Naive B cell (primary cell): ENCODE measurements around the gene CAV3. TPM values are rescaled to one million over a fixed set of nuclear protein-coding genes. Genes with fewer than 3 reads are reported as not detected.

Experiments
- ATAC-seq, 2 donors: fragments of 150-1000 bp; cut with Tn5 transposase; 2 replicates each; pipeline ENCODE4 v1.10.0; 2021; ENCODE audit warnings: low read depth in 2 of 2, mild to moderate bottlenecking in 2 of 2, moderate library complexity in 2 of 2
- DNase-seq: peaks from one replicate; pipeline ENCODE4 v3.0.0; 2022
- H3K27ac Mint-ChIP-seq, 6 donors: one replicate each; pipeline ENCODE4 v1.8.0; 2020 to 2022; ENCODE audit warnings: mild to moderate bottlenecking in 6 of 6, mixed read lengths in 6 of 6, moderate library complexity in 5 of 6, inconsistent platforms in 2 of 6
- H3K27me3 Mint-ChIP-seq, 3 donors: one replicate each; pipeline ENCODE4 v1.8.0; 2021 to 2022; ENCODE audit warnings: mixed read lengths in 3 of 3, mild to moderate bottlenecking in 1 of 3
- H3K36me3 Mint-ChIP-seq, 2 donors: one replicate each; pipeline ENCODE4 v1.8.0; 2020 to 2022; ENCODE audit warnings: mixed read lengths in 2 of 2, inconsistent platforms in 1 of 2, mild to moderate bottlenecking in 1 of 2
- H3K4me1 Mint-ChIP-seq, 3 donors: one replicate each; pipeline ENCODE4 v1.8.0; 2020 to 2022; ENCODE audit warnings: mixed read lengths in 3 of 3, inconsistent platforms in 1 of 3, mild to moderate bottlenecking in 1 of 3, moderate library complexity in 1 of 3
- H3K4me3 Mint-ChIP-seq, 8 donors: one replicate each; pipeline ENCODE4 v1.8.0; 2020 to 2022; ENCODE audit warnings: mild to moderate bottlenecking in 8 of 8, mixed read lengths in 8 of 8, moderate library complexity in 8 of 8, inconsistent platforms in 2 of 8
- H3K9me3 Mint-ChIP-seq, 7 donors: one replicate each; pipeline ENCODE4 v1.8.0; 2020 to 2022; ENCODE audit warnings: mixed read lengths in 7 of 7, mild to moderate bottlenecking in 5 of 7, inconsistent platforms in 2 of 7, moderate library complexity in 1 of 7
- polyA plus RNA-seq, 6 donors: library from polyadenylated mRNA; unstranded; fragments of 300-500 nt; fragmentation: Illumina TruSeq; gene quantifications; one replicate each; pipeline ENCODE4 v1.2.3, GENCODE V29; 2021; ENCODE audit warnings: low read depth in 6 of 6

The CAV3 gene
- polyA plus RNA-seq, 6 donors from 2014 or later: 0.48 TPM; not detected in 5

DNA sequence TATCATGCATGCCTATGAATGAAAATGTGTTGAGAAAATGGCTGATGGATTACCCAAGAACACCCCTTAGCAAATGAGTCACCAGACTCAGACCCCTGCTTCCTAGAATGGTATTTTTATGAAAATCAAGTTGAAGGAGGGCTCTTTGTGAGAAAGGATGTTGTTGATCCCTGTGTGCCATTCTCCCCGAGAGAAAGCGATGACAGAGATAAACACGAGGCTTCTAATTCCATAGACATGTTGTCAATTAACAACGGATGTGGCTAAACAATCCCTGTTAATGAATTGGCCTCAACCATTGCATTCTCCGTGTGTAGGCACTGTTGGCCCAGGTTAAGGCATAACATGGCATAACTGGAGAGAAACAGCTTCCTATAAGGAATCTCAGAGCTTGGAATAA is 41.6 kb downstream of the CAV3 start:
- peaks cover 0 to 1% (median 0%) of the 10 kb centered on the region in 7 donors for H3K9me3 Mint-ChIP-seq
- ATAC-seq: no peak

GRCh38 chr3:8775602-8776001 is 42.0 kb downstream of the CAV3 start:
- no peak for DNase-seq
- no peaks in the 10 kb centered on the region for H3K36me3 Mint-ChIP-seq
- no peaks in the 10 kb centered on the region for H3K4me1 Mint-ChIP-seq
- H3K27ac Mint-ChIP-seq: no peak overlapping the region
- H3K27me3 Mint-ChIP-seq: peaks cover 14 to 32% (median 32%) of the 10 kb centered on the region in 3 donors
- H3K4me3 Mint-ChIP-seq: no peak overlapping the region
- peaks cover 0 to 1% (median 0%) of the 10 kb centered on the region in 7 donors for H3K9me3 Mint-ChIP-seq
- ATAC-seq: no peak

More for the DNA sequence above, 41.6 kb downstream of the CAV3 start:
- no peaks in the 10 kb centered on the region for H3K36me3 Mint-ChIP-seq
- no peaks in the 10 kb centered on the region for H3K4me1 Mint-ChIP-seq
- H3K27me3 Mint-ChIP-seq: peaks cover 15 to 34% (median 32%) of the 10 kb centered on the region in 3 donors
- no peak overlapping the region for H3K27ac Mint-ChIP-seq
- DNase-seq: no peak
- H3K4me3 Mint-ChIP-seq: no peak overlapping the region

DNA sequence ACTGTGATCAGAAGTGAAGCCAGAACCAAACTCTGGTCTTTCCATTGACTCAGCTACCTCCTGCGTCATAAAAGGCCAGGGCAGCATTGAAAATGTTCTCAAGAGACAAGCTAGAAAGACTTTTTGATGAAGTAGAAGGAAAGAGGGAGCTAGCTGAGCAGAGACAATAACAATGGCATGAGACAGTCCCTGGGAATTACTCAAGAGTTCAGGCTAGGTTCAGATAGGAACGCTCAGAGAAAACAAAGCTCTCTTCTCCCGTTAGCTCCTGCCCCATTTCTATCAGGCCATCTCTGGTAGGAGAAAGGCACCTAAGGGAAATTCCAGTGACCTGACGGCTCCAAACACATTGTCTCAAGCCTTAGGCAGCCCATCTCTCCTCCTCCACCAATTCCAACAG is 42.8 kb downstream of the CAV3 start:
- no peak for DNase-seq
- no peaks in the 10 kb centered on the region for H3K4me1 Mint-ChIP-seq
- no peaks in the 10 kb centered on the region for H3K36me3 Mint-ChIP-seq
- H3K4me3 Mint-ChIP-seq: no peak overlapping the region
- peaks cover 0 to 1% (median 0%) of the 10 kb centered on the region in 7 donors for H3K9me3 Mint-ChIP-seq
- no peak overlapping the region for H3K27ac Mint-ChIP-seq
- ATAC-seq: no peak
- H3K27me3 Mint-ChIP-seq: peaks cover 8 to 27% (median 25%) of the 10 kb centered on the region in 3 donors

GRCh38 chr3:8777201-8777977 is 43.8 kb downstream of the CAV3 start:
- no peaks in the 10 kb centered on the region for H3K4me1 Mint-ChIP-seq
- no peak for ATAC-seq
- no peak for DNase-seq
- H3K36me3 Mint-ChIP-seq: no peaks in the 10 kb centered on the region
- H3K27ac Mint-ChIP-seq: no peak overlapping the region
- H3K9me3 Mint-ChIP-seq: peaks cover 0 to 1% (median 0%) of the 10 kb centered on the region in 7 donors
- H3K4me3 Mint-ChIP-seq: no peak overlapping the region
- H3K27me3 Mint-ChIP-seq: peaks cover 4 to 27% (median 18%) of the 10 kb centered on the region in 3 donors

- no peak for ATAC-seq
- DNase-seq: no peak
- Mint-ChIP-seq H3K36me3 (no peaks in the 10 kb centered on the region), H3K4me3 (no peak overlapping the region), H3K9me3 (peaks cover 0 to 1% (median 0%) of the 10 kb centered on the region in 7 donors), H3K27ac (no peak overlapping the region), H3K27me3 (peaks cover 4 to 27% (median 18%) of the 10 kb centered on the region in 3 donors), H3K4me1 (no peaks in the 10 kb centered on the region)
Measured at GRCh38 chr3:8777978-8778267, 44.3 kb downstream of the CAV3 start.

DNA sequence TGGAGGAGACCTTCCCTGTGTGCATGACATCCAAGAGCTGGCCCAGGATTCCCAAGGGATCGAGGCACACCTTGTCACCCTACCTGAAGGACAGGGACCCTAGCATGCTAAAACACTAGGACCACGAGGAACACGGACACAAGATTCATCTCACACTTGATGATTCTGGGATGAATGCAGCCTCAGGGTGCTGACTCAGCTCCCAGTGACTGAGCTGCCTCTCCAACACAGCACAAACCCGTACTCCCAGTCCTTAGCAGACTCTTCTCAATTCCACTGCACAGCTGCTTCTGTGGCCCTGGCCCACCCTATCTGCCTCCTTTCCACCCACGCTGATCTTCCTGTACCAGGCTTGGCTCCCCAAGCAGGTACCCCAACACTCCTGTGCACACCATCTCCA is 44.9 kb downstream of the CAV3 start:
- Mint-ChIP-seq H3K27ac (peak overlapping the region in 1 of 6 donors; percentile 37), H3K4me1 (no peaks in the 10 kb centered on the region), H3K27me3 (peaks cover 4 to 27% (median 18%) of the 10 kb centered on the region in 3 donors), H3K4me3 (no peak overlapping the region), H3K36me3 (no peaks in the 10 kb centered on the region), H3K9me3 (peaks cover 0 to 1% (median 0%) of the 10 kb centered on the region in 7 donors)
- ATAC-seq (no peak), DNase-seq (no peak)

GRCh38 chr3:8780279-8780678 is 46.7 kb downstream of the CAV3 start:
- H3K27me3 Mint-ChIP-seq: peaks cover 4 to 26% (median 17%) of the 10 kb centered on the region in 3 donors
- no peaks in the 10 kb centered on the region for H3K36me3 Mint-ChIP-seq
- no peak overlapping the region for H3K27ac Mint-ChIP-seq
- no peak overlapping the region for H3K4me3 Mint-ChIP-seq
- H3K9me3 Mint-ChIP-seq: peaks cover 0 to 1% (median 0%) of the 10 kb centered on the region in 7 donors
- ATAC-seq (no peak), DNase-seq (no peak)
- H3K4me1 Mint-ChIP-seq: no peaks in the 10 kb centered on the region

DNA sequence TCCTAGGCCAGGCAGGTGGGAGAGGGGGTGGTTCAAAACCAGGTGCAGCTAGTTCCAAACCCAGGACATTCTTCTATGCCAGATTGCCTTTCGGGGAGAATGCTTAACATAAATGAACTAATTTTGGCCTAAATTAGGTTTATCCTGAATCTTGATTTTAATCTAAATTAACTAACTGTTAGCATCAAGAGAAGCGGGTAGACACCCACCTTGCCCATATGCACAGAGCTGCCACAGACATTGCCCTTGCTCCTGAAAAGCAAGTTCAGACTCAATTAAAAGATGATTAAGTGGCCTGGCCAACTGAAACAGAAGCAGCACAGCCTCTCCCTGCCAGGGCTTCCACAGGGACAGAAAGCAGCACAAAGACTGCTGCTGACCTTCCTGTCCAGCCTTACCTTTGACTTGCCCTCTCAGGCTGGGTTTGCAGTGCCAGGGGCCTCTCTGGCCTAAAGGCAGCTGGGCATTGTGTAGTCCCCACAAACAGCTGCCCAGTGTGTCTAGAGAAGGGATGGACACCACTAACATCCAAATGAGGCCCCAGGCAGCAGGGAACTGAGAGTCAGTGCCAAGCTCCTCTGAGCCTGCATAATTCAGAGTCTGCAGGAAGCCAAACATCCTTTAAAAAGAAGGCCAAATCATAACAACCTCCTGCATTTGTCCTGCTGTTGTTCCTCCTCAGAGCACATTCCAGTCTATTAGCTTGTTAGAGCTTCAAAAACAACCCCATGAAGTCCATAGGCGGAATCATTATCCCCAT is 51.3 kb downstream of the CAV3 start:
- no peak for DNase-seq
- Mint-ChIP-seq H3K4me3 (no peak overlapping the region), H3K9me3 (peaks cover 4 to 17% (median 7%) of the 10 kb centered on the region in 7 donors), H3K27me3 (no peaks in the 10 kb centered on the region), H3K27ac (no peak overlapping the region), H3K4me1 (no peaks in the 10 kb centered on the region), H3K36me3 (peaks cover 10 to 11% of the 10 kb centered on the region in 2 donors)
- ATAC-seq: no peak

DNA sequence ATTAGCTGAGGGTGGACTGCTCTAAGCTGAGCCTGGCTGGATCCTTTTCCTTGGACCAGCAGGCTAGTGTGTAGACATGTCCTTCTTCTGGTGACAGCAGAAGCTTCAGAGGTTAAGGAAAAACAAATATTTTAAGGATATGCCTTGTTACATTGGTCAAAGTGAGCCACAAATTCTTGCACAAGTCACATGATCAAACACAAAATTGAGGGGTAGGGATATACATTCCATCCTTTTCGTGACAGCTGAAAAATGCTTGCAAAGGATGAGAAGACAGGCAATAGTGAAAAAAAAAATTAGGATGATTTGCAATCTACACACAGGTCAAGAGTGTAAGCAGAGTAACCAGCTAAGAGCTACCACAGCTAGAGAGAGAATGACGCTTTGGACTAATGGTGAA is 56.9 kb downstream of the CAV3 start:
- Mint-ChIP-seq H3K4me3 (no peak overlapping the region), H3K9me3 (peaks cover 5 to 17% (median 8%) of the 10 kb centered on the region in 7 donors), H3K27ac (no peak overlapping the region), H3K36me3 (peaks cover 10 to 11% of the 10 kb centered on the region in 2 donors), H3K4me1 (peaks cover 0 to 4% (median 0%) of the 10 kb centered on the region in 3 donors), H3K27me3 (no peaks in the 10 kb centered on the region)
- no peak for DNase-seq
- ATAC-seq: no peak

GRCh38 chr3:8793242-8793641 is 59.6 kb downstream of the CAV3 start:
- DNase-seq (no peak), ATAC-seq (no peak)
- H3K27ac Mint-ChIP-seq: no peak overlapping the region
- H3K4me3 Mint-ChIP-seq: no peak overlapping the region
- no peaks in the 10 kb centered on the region for H3K27me3 Mint-ChIP-seq
- H3K9me3 Mint-ChIP-seq: peaks cover 5 to 13% (median 8%) of the 10 kb centered on the region in 7 donors
- H3K36me3 Mint-ChIP-seq: peaks cover 10 to 11% of the 10 kb centered on the region in 2 donors
- peaks cover 0 to 4% (median 0%) of the 10 kb centered on the region in 3 donors for H3K4me1 Mint-ChIP-seq

DNA sequence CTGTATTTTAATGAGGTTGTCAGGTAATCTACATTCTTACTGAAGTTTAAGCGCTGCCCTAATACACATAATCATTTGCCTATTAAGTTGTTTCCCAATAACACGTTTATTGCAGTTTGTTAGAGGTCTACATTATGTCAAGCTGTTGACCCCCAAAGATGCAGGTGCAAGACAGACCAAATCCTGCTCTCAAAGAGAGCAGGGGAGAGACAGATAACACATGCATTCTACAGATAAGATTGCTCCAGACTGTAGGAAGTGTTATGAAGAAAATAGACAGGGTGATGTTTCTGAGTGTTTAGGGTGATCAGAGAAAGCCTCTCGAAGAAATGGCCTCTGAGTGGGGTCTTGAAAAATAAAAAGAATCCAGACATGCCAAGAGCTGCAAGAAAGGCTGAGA is 60.6 kb downstream of the CAV3 start:
- DNase-seq (no peak), ATAC-seq (no peak)
- Mint-ChIP-seq H3K27me3 (no peaks in the 10 kb centered on the region), H3K27ac (no peak overlapping the region), H3K4me1 (peaks cover 0 to 4% (median 0%) of the 10 kb centered on the region in 3 donors), H3K36me3 (peaks cover 5% of the 10 kb centered on the region in 2 donors), H3K9me3 (peaks cover 2 to 7% (median 4%) of the 10 kb centered on the region in 7 donors), H3K4me3 (no peak overlapping the region)
